ENCODE results near the gene GAL3ST3.

The GAL3ST3 gene

GRCh38 chr11:66012946-66013761 is 35.8 kb downstream of the GAL3ST3 start:
- no peaks in the 10 kb centered on the region for H3K4me1 ChIP-seq (ENCODE audit: insufficient read depth, low read length)
- no peak overlapping the region for H3K27ac ChIP-seq (ENCODE audit: low read length)
- H3K36me3 ChIP-seq (ENCODE audit: insufficient read depth, low read length), result no peaks in the 10 kb centered on the region
- no peak overlapping the region for H3K9ac ChIP-seq (ENCODE audit: low read depth, low read length)
- H3K27me3 ChIP-seq (ENCODE audit: insufficient read depth, low read length, poor library complexity), result no peaks in the 10 kb centered on the region
- H3K4me2 ChIP-seq (ENCODE audit: insufficient read depth, low read length), result no peak overlapping the region
- H3K9me3 ChIP-seq (ENCODE audit: insufficient read depth, low read length, severe bottlenecking), result no peaks in the 10 kb centered on the region
- H2AFZ ChIP-seq (ENCODE audit: low read depth, low read length), result no peak overlapping the region
- no peaks in the 10 kb centered on the region for H3K79me2 ChIP-seq (ENCODE audit: insufficient read depth, low read length)
- TF ChIP-seq CTCF (IDR thresholded peaks at IDR 0.05; ENCODE audit: borderline replicate concordance, extremely low read depth, low read length, poor library complexity, severe bottlenecking), result no peak
- no peak for TF ChIP-seq EZH2 (IDR thresholded peaks at IDR 0.05; ENCODE audit: borderline replicate concordance, low read depth, low read length, severe bottlenecking)
- ATAC-seq (ENCODE audit: insufficient read depth, low read depth) (no peak), DNase-seq (no peak)
- H4K20me1 ChIP-seq (ENCODE audit: insufficient read depth, low read length), result peaks cover 3% of the 10 kb centered on the region; the same call in 1 of the 2 replicates
- no peak overlapping the region for H3K4me3 ChIP-seq (ENCODE audit: low read depth in 1 of 2, low read length in 2 of 2)

GRCh38 chr11:66012371-66012945 is 36.5 kb downstream of the GAL3ST3 start:
- H2AFZ ChIP-seq (ENCODE audit: low read depth, low read length), result no peak overlapping the region
- no peaks in the 10 kb centered on the region for H3K27me3 ChIP-seq (ENCODE audit: insufficient read depth, low read length, poor library complexity)
- H3K4me2 ChIP-seq (ENCODE audit: insufficient read depth, low read length), result no peak overlapping the region
- H3K4me1 ChIP-seq (ENCODE audit: insufficient read depth, low read length), result peaks cover 4% of the 10 kb centered on the region
- H3K27ac ChIP-seq (ENCODE audit: low read length), result no peak overlapping the region
- DNase-seq, result no peak
- no peak for ATAC-seq (ENCODE audit: insufficient read depth, low read depth)
- H3K79me2 ChIP-seq (ENCODE audit: insufficient read depth, low read length), result no peaks in the 10 kb centered on the region
- no peak overlapping the region for H3K4me3 ChIP-seq (ENCODE audit: low read depth in 1 of 2, low read length in 2 of 2)
- H3K9me3 ChIP-seq (ENCODE audit: insufficient read depth, low read length, severe bottlenecking), result no peaks in the 10 kb centered on the region
- TF ChIP-seq CTCF (IDR thresholded peaks at IDR 0.05; ENCODE audit: borderline replicate concordance, extremely low read depth, low read length, poor library complexity, severe bottlenecking) (no peak), EZH2 (IDR thresholded peaks at IDR 0.05; ENCODE audit: borderline replicate concordance, low read depth, low read length, severe bottlenecking) (no peak)
- peaks cover 6% of the 10 kb centered on the region; the same call in 1 of the 2 replicates for H4K20me1 ChIP-seq (ENCODE audit: insufficient read depth, low read length)
- no peak overlapping the region for H3K9ac ChIP-seq (ENCODE audit: low read depth, low read length)
- H3K36me3 ChIP-seq (ENCODE audit: insufficient read depth, low read length), result no peaks in the 10 kb centered on the region

- Histone ChIP-seq H2AFZ (ENCODE audit: low read depth, low read length) (no peak within 1 kb of the TSS), H3K4me2 (ENCODE audit: insufficient read depth, low read length) (no peak within 1 kb of the TSS), H3K9ac (ENCODE audit: low read depth, low read length) (no peak within 1 kb of the TSS), H4K20me1 (ENCODE audit: insufficient read depth, low read length) (peaks cover 6% of the 10 kb centered on the region; the same call in 1 of the 2 replicates), H3K36me3 (ENCODE audit: insufficient read depth, low read length) (no peaks in the 10 kb centered on the region), H3K27me3 (ENCODE audit: insufficient read depth, low read length, poor library complexity) (no peaks in the 10 kb centered on the region), H3K9me3 (ENCODE audit: insufficient read depth, low read length, severe bottlenecking) (no peaks in the 10 kb centered on the region), H3K4me3 (ENCODE audit: low read depth in 1 of 2, low read length in 2 of 2) (no peak within 1 kb of the TSS), H3K4me1 (ENCODE audit: insufficient read depth, low read length) (peaks cover 11% of the 10 kb centered on the region), H3K79me2 (ENCODE audit: insufficient read depth, low read length) (no peaks in the 10 kb centered on the region), H3K27ac (ENCODE audit: low read length) (no peak within 1 kb of the TSS)
- ATAC-seq (ENCODE audit: insufficient read depth, low read depth) (no peak), DNase-seq (no peak)
- no peak for TF ChIP-seq CTCF (IDR thresholded peaks at IDR 0.05; ENCODE audit: borderline replicate concordance, extremely low read depth, low read length, poor library complexity, severe bottlenecking)
- TF ChIP-seq EZH2 (IDR thresholded peaks at IDR 0.05; ENCODE audit: borderline replicate concordance, low read depth, low read length, severe bottlenecking), result no peak
Observed at GRCh38 chr11:66011785-66012303, 37.1 kb downstream of the GAL3ST3 start, which contains the start of gene CST6. Gene CST6, plus strand, starts transcription at chr11:66012008. Its CDS starts 37 bp downstream, at chr11:66012045.

Measured in DND-41 (cell line).